ENCODE results near the gene HERC4.

- no peak for TF ChIP-seq CTCF (IDR thresholded peaks at IDR 0.05)
- no peak for TF ChIP-seq POLR2A (IDR thresholded peaks at IDR 0.05)
These were observed 10.9 kb upstream of the HERC4 start for GRCh38 chr10:68086011-68086410.

Data from Peyer's patch (tissue), 4 donors.